ENCODE results near the gene MRPS12.
"Not testable (repeated sequence)": the region's sequence is repeated elsewhere in the genome, so short reads cannot be mapped to it uniquely, and the experiment has no call there.

Gene MRPS12

DNA sequence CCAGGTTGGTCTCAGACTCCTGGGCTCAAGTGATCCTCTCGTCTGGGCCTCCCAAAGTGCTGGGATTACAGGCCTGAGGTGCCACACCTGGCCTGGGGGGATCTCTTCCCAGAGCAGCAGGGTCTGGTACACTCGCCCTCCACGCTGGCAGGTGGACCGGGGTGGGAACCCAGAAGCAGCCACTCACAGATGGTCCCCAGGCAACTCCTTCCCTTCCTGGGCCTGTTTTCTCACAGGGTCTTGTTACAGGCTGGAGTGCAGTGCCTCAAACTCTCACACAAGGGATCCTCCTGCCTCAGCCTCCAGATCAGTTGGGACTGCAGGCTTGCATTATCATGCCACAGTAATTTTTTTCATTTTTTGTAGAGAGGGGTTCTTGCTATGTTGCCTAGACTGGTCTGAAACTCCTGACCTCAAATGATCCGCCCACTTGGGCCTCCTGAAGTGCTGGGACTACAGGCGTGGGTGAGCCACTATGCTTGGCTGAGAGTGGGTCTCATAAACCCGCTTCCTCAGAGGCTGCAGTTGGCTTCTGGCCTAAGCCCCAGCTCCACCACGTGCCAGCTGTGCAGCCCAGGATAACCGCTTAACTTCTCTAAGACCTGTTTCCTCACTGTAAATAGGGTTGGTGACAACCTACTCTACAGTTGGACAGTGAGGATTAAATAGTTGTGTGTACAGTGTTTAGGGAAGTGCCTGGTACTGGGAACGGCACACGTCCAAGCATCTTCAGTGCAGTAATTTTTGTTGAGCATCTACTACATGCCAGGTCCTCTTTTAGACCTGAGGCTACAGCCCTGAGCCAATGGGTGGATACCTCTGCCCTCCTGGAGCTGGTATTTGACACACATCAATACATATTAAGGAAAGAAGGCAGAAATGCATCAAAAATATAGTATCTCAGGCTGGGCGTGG is 17.9 kb upstream of the MRPS12 start:
- DNase-seq: no peak

DNA sequence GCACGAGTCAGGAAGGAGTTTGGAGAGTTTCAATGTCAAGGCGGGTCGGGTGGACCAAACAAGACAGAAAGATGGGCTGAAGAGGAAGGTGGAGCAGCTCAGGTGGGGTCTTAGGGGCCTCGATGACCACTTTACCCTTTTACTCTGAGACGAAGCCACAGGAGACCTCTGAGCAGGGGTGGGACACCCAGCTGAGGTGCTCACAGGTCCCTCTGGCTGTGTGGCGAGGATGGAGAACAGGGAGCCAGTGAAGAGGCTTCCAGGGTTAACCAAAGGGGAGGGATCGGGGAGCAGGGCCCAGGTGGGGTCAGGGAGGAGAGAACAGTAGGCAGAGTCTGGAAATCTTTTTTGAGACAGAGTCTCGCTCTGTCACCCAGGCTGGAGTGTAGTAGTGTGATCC is 16.8 kb upstream of the MRPS12 start:
- DNase-seq: no peak

DNA sequence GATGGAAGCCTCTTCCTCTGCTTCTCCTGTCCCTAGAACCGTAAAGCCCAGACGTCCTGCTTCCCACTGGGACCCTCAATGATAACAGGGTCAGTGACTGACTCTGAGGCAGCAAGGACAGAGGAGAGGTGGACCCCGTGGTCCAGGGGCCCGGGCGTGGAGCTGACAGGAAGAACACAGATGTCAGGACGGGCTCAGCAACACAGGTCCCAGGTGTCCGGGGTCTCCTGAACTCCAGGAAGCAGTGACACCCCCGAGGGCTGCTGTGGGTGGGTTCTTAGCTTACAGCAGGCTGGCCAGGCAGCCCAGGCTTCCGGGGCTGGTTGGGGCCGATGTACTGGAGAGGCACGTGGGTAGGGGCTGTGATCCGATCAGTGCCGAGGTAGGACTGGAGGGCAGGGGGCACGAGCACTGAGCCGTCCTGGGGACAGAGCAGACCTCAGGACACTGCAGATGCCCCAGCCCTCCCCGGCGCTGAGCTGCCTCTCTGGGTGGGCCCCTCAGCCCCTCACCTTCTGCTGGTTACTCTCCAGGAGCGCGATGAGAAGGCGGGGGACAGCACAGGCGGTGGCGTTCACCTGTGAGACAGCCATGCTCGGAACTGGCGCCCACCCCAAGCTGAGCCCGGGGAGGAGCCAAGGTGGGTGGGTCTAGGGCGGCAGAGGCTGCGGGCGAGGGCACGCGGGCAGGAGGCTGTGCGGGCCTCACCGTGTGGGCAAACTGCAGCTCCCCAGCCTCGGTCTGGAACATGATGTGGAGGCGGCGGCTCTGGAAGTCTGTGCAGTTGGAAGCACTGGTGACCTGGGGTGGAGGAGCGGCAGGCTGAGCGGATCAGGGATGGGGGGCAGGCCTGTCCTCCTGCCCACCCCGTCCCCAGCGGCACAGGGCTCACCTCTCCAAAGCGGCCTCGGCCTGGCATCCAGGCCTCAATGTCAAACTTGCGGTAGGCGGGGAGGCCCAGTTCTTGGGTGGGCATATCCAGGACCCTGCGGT is 15.1 kb upstream of the MRPS12 start:
- no peak for DNase-seq

DNA sequence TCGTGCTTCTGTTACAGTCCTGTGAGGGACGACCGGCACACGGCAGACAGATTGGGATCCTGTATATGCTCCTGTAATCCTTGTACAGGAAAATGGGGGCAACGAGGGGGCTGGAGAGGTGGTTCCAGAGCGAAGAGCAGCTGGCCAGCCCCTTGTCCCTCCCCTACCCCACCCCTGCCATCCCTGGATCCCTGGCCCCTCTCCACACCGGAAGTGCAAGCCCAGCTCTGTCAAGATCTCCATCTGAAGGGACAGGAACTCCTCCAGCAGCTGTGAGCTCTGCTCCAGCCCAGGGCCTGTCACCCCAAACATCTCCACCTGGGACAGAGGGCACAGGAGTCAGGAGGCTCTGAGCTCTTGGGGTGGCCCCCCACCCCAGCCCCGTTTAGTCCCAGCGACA is 13.2 kb upstream of the MRPS12 start:
- no peak for DNase-seq

DNA sequence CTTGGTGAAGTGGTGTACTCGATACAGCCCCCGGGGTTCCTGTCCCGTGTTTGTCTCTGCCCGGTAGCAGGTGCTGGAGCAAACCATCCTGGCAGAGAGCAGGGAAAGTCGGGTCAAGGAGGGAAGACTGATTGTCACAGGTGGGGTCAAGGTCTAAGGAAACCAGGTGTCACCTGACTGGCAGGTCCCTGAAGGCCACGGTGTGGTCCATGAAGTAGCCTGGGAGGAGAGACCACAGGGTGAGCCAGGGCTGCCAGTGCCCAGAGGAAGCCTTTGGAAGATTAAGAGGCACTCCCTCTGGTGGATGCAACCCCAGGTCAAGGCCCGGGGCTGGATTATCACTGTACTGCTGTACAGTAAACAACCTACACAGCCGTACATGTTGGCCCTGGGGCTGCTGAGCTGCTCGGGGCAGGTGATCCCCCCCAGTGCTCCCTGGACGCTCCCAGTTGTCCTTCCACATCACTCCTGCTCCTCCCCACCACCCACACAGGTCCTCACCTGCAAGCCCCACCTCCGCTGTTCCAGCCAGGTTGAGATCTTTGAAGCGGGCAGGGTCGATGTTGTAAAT is 12.7 kb upstream of the MRPS12 start:
- DNase-seq: no peak

DNA sequence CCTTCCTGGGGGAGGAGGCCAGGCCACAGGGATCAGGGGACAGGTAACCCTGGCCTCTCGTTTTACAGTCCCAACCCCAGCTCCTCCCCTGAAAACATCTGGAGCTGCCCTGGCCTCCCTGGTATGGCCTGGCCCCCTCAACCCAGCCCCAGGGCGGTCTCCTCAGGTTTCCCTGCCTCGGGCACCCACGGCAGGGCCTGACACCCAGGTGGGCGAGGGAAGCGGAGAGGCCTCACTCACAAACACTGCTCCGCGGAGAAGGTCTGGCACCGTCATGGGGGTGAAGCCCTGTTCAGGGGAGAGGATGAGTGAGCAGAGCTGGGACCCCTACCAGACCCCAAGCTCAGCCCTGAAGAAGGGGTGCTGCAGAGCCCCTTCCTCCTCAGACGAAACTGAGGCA is 12.2 kb upstream of the MRPS12 start:
- no peak for DNase-seq

DNA sequence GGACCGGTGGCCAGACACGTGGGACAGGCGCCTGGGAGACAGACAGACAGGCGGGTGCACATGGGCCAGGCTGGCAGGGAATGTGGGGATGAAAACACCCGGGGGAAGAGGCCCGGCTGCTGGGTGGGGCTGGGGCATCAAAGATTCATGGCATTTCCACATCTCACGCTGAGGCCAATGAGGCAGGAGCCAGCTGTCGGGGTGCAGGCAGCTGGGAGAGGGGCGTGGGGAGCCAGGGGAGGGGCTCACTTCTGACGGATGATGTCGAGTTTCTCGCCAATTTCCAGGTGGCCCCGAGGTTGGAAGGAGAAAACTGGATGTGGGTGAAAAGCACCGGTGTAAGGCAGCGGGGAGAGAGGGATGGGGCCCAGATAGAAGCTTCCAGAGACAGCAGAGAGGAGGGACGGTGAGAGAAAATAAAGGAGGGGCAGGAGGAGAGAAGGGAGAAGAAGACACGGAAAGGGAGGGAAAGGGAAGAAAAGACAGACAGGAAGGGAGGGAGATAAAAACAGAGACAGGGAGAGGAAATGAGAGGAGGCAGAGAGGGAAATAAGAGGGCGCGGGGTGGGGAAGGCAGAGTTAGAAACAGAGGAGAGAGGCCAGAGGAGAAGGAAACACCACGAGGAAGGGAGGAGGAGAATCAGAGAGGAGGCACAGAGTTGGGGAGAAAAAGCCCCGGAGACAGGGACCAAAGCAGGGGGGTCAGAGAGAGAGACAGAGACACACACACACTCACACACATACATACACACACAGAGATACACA is 10.7 kb upstream of the MRPS12 start:
- DNase-seq: no peak

DNA sequence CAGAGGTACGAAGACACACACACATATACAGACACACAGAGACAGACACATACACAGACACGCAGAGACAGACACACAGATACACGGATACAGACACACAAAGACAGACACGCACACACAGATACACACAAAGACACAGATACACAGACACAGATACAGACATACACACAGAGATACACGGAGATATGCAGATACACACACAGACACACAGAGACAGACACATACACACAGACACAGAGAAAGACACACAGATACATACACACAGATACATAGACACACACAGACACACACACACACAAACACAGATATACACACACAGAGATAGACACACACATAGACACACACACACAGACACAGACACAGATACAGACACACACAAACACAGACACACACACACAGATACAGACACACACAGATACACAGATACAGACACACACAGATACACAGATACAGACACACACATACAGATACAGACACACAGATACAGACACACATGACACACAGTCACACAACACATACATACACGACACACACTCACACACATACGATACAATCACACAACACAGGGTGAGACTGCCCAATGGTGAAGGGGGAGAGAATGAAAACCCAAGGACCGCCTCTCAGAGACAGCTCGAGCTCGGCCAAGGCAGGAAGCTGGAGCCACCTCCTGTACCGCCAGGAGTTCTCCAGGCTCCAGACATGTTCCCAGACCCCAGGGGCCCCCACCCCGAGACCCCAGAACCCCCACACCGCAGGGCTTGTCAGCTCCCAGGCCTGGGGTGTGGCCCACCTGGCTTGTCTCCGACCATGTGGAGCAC is 9.9 kb upstream of the MRPS12 start:
- DNase-seq: no peak

DNA sequence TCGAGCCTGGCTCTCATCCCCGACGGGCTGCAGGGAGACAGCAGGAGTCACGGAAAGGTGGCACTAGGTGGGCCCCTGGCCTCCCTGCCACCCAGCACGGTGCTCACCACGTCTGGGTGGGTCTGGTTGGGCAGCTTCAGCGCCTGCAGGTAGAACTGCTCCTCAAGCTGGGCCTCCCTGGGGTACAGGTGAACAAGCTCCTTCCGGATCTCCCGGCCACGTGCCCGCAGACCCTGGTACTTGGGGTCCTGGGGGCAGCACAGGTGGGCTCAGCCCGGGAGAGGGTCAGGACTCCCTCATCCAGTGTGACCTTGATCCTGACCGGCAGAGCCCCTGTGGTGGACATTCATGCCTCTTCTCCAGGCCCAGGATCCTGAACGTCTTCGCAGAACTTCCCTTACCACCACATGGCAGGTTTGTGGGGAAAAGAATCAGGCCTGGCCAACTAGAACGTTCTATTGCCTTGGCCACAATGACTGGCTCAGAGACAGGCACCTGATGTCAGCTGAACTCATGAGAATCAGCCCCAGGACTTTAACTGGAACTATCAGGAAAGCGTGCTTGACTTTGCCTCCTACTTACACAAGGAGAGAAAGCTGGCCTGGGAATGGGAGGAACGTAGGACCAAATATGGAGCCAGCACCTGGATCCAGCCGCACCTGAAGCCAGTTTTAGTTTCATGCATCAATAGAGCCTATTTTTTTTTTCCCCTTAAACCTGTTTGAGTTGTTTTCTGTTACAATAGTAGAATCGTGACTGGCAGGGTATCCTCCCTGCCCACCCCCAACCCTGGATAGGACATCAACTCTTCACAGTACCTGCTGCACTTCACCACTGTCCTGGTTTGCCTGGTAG is 9.1 kb upstream of the MRPS12 start:
- no peak for DNase-seq

DNA sequence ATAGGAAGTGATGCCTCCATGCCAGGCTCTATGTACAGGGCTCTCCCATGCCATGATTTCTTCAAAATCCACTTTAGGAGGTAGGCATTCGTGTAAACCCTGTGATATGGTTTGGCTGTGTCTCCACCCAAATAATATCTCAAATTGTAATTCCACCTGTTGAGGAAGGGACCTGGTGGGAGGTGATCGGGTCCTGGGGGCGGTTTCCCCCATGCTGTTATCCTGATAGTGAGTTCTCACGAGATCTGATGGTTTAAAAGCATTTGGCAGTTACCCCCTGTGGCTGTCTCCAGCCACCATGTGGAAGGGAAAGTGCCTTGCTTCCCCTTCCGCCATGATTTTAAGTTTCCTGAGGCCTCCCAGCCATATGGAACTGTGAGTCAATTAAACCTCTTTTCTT is 8.3 kb upstream of the MRPS12 start:
- no peak for DNase-seq

DNA sequence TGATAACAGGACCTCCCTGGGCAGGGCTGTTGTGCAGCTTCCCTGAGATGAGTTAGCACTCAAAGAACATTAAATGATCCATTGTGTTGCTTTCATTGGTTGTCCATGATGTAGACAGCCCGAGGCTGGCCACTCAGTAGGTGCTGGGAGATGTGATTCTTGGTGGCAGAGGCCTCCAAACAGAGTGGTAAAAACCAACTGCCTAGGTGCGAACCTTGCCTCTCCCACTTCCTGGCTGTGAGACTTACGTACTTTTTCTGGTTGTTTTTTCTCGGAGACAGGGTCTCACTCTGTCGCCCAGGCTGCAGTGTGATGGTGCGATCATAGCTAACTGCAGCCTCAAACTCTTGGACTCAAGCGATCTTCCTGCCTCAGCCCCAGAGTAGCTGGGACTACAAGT is 6.4 kb upstream of the MRPS12 start:
- DNase-seq: no peak

DNA sequence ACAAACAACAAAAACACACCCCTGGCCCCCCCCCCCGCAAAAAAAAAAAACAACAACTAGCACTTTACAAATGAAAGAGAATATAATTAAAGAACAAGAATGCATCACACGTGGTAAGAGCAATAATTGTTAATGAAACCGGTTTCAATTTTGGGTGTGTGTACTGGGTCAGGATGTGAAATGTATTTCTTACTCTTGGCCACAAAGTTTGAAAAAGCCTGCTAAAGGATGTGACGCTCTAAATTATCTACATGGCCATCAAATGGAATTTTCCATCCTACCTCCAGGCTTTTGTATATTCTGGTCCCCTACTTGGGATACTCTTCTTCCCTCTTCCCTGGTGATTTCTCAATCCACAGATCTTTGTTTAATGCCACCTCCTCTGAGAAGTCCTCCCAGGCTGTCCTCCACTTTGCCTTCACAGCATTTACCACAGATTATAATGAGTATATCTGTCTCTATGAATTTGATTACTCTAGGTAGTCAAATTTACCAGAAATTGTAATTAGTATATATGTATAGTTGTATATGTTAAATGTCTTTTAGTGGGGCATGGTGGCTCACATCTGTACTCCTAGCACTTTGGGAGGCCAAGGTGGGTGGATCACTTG is 2.2 kb upstream of the MRPS12 start:
- no peak for DNase-seq

DNA sequence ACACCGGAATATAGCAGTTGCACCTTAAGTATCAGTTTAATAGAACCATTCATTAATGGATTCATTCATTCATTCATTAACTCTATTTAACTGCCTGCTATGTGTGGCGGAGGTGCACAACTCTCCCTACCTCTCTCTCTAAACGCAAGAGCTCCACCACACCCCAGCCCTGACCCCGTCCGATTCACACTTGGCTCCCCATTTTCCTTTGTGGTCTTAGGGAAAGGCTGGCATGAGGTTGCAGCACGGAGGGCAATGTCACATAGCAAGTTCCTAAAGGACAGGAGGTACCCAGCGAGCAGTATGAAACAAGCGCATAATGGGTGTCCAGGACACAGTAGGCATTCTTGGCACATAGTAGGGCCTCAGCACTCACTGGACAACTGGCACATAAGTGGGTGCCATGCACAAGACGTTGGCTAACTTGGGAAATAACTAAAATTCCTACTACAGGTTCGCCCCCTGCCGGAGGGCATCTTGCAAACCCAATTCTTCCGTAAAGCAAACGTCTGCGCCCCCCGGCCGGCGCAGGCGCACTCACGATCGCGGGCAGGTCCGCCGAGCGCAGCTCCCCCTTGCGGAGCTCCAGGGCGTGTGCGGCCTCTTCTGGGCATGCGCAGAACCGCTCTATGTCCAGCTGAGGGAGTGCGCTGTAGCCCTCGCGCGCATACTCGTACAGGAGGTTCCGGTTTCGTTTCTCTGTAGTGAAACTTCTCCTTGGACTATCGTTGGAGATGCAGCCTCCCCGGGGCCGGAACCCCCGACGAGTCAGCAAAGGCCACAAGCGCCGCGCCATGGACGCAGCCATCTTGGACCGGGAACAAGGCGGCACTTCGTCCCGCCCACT is 592 bp upstream of the MRPS12 start, which contains the start of gene SARS2:
Gene SARS2, minus strand, starts transcription at position 835 of the 847 bp plus-strand sequence. Its CDS starts 27 bp downstream, at position 808.
- peak; percentile 93 for DNase-seq

DNA sequence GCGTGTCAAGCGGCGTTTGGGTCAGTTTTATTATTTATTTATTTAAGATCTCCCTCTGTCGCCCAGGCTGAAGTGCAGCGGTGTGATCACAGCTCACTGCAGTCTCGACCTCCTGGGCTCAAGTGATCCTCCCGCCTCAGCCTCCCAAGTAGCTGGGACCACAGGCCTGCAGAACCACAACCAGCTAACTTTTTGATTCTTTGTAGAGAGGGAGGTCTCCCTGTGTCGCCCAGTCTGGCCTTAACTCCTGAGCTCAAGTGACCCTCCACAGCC is 713 bp downstream of the MRPS12 start:
- DNase-seq: no peak

DNA sequence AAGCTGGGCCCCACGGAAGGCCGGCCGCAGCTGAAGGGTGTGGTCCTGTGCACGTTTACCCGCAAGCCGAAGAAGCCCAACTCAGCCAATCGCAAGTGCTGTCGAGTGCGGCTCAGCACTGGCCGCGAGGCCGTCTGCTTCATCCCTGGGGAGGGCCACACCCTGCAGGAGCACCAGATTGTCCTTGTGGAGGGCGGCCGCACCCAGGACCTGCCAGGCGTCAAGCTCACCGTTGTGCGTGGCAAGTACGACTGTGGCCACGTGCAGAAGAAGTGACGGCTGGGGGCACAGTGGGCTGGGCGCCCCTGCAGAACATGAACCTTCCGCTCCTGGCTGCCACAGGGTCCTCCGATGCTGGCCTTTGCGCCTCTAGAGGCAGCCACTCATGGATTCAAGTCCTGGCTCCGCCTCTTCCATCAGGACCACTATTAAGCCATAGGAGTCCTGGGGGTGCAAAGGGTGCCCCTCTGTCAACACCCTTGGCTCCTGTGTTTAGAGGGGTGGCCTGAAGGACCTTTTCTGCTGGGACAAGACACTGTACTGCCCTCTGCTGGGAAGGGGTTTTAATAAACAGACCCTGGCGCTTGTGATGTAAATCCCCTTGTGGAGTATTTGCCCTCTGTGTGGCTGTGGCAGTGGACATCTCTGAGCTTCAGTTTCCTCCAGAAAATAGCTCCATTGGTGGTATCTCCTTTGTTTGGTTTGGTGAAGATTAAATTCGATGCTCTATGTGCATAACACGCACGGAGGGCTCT is 1.9 kb downstream of the MRPS12 start:
- peak; percentile 10 for DNase-seq

DNA sequence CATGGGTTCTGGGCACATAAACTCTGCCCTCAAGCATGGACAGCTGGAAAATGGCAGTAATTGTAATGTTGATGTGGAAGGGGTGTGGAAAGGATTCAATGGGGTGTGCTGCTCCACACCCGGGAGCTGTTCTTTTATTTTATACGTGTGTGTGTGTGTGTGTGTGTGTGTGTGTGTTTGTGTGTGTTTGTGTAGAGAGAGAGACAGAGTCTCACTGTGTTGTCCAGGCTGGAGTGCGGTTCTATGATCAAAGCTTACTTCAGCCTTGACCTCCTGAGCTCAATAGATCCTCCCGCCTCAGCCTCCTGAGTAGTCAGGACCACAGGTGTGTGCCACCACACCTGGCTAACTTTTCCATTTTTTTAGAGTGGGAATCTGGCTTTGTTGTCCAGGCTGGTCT is 2.8 kb downstream of the MRPS12 start:
- no peak for DNase-seq

DNA sequence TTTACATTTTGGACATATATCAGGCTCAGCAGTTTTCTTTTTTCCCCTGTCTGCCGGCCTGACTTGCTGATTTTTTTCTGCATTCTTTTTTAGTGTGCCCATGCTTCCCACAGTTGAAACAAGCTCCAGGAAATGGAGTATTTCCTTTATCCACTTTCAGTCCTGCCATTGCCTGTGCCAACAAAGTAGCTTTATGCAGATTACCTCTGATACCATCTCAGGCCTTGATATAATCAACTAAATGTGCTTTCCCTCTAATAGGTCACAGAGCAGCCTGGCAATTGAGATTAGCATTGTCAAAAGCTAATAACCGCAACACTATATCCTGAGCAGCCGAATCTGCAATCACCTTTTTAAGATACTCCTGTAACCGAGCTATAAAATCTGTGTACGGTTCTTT is 9.2 kb downstream of the MRPS12 start:
- DNase-seq: no peak

DNA sequence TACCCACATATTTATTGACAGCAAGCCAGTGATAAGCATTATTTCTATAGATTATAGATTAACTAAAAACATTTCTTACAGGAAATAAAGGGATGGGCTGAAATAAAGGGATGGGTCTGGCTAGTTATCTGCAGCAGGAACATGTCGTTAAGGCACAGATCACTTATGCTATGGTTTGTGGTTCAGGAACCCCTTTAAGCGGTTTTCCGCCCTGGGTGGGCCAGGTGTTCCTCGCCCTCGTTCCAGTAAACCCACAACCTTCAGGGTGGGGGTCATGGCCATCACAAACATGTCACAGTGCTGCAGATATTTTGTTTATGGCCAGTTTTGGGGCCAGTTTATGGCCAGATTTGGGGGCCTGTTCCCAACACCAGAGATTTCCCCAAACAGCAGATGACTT is 10.7 kb downstream of the MRPS12 start:
- DNase-seq: not testable (repeated sequence)

DNA sequence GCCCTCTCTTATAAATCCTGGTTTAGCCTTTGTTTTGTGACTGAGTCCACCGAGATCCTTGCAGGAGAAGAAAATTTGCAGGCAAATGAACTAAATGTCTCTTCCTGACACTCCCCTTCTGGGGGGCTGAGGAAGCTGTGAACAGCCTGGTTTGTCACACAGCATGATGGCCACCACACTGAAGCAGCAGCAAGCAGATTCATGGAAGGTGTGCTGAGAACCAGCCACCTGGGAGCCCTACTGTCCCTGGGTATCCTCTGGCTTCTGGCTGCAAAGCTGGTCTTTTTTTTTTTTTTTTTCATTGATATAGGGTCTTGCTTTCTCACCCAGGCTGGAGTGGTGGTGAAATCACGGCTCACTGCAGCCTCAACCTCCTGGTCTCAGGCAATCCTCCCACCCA is 11.2 kb downstream of the MRPS12 start:
- no peak for DNase-seq

Measured in COR-L47 (cell line).